ENCODE measurements around the gene PLD1.

- no peak for TF ChIP-seq CTCF (IDR thresholded peaks at IDR 0.05)
- TF ChIP-seq POLR2A (IDR thresholded peaks at IDR 0.05) = no peak
- no peak for TF ChIP-seq EP300 (IDR thresholded peaks at IDR 0.05)
- TF ChIP-seq POLR2AphosphoS5 (IDR thresholded peaks at IDR 0.05) = no peak
Observed at GRCh38 chr3:171782617-171783016, 27.7 kb downstream of the PLD1 start.

All from gastroesophageal sphincter (tissue), 3 donors.